HG03097 (cell line): Measurements from ENCODE around the gene NIPSNAP3A.

Experiments used
- ATAC-seq: cut with Tn5 transposase; IDR thresholded peaks from one replicate; pipeline ENCODE4 v1.9.1; 2021; ENCODE audit not compliant: unreplicated experiment, low FRiP score

Gene NIPSNAP3A

DNA sequence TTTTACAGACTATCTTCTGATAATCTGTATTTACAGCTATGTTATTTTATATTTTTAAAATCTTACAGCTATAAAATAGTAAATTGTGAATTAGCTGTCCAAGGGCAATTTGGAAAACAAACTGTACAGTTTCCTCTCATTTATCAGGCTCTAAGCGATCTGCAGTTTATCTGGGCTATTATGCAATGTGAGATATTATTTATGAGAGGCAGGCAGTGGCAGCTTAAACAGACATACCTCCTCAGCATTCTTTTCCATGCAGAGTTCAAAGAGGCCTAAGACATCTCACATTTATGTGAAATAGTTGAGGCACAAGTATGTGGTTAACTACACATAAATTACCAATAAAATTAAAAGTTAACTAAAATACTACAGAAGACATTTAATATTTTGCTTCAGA is 26.6 kb downstream of the NIPSNAP3A start:
- no peak for ATAC-seq

GRCh38 chr9:104774831-104775573 is 27.5 kb downstream of the NIPSNAP3A start:
- ATAC-seq: peak; percentile 86

- peak; percentile 62 for ATAC-seq
Measured at GRCh38 chr9:104775574-104775936, 28.1 kb downstream of the NIPSNAP3A start.

GRCh38 chr9:104775976-104776375 is 28.5 kb downstream of the NIPSNAP3A start:
- ATAC-seq: no peak

DNA sequence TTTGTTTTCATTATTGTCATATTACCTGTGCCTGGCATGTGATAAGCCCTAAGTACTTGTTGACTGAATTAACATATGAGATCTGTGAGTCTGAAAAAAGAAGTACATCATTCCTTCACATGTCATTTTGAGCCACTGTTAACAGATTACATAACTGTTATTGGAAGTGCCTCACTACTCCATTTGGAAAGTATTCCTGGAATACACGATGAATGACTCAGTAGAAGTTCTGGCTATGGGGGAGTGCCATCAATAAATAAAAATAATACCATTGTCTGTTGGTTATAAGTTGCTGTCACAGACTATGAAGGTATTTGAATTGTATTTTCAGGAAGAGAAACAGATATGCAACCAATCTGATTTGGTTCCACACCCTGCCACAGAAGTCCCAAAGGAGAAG is 29.3 kb downstream of the NIPSNAP3A start:
- ATAC-seq: no peak

DNA sequence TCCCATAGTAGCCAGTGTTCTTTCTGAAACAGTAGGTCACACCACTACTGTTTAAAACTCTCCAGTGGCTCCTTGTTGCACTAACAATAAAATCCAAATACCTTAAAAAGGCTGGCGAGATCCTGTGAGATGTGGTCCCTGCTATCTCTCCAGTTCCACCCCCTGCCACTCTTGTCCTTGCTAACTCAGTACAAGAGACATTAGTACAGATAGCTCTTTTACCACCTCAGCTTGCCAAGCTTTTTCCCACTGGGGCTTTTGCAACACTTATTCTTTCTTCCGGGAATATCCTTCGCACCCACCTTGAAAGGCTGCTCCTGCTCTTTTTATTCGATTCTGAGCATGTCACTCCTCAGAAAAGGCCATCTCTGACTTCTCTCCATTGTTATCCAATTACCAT is 31.3 kb downstream of the NIPSNAP3A start:
- ATAC-seq: no peak

- no peak for ATAC-seq
Measured at GRCh38 chr9:104779334-104779733, 31.9 kb downstream of the NIPSNAP3A start.

GRCh38 chr9:104779946-104780535 is 32.6 kb downstream of the NIPSNAP3A start:
- no peak for ATAC-seq

- ATAC-seq: no peak
Measured at GRCh38 chr9:104780796-104781395, 33.4 kb downstream of the NIPSNAP3A start.

DNA sequence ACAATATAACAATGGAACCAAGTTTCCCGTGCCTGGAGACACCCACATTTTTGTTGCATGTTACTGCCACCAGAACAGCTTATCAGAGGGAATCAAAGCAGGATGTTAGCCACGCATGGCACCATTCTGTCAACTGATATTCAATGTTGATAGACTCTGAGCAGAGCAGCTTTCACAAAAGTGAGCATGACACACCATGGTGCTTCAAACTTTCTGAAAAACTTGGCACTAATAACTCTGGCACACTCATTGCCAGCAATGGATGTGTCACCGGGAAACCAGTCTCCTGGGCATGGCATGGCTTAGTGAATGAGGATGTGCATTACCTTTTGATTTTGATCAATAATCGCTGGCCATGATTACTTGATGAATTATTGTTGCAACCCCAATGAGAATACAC is 36.1 kb downstream of the NIPSNAP3A start:
- no peak for ATAC-seq

DNA sequence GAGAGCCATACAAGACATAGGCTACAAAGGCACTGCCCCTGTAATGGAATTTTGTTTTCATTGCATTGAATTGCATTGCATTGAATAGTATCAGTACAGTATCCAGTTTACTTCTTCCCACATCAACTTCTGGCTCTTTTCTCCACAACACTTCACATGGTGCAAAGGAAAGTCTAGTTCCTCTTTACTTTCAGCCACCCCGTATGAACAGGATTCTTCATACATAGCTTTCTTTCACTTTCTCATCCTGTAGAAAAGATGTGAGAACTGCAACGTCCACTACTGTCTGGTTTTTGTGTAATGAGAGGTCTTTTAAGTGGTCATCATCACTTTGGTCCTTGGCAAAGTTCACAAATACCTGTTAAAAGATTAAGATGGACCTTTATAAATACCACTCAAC is 36.6 kb downstream of the NIPSNAP3A start:
- ATAC-seq: peak; percentile 69

DNA sequence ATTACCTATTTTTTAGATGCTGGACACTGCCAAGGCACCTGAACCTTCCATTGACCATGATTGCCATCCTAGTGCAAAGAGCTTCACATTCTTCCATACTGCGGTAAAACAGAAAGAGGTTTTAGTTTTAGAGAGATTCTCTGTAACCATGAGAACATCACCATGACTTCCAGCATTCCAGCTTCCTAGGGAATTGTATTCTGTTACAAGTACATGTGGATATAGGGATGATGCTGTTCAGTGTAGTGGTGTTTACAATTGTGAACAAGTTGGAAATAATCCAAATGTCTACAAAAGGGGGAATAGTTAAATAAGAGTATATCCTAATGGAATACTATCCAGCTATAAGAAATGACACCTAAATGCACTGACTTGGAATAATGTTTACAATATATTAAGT is 38.8 kb downstream of the NIPSNAP3A start:
- ATAC-seq: no peak

- no peak for ATAC-seq
Measured at GRCh38 chr9:104787306-104788015, 40.0 kb downstream of the NIPSNAP3A start.

- no peak for ATAC-seq
Measured at GRCh38 chr9:104788251-104788650, 40.8 kb downstream of the NIPSNAP3A start.

DNA sequence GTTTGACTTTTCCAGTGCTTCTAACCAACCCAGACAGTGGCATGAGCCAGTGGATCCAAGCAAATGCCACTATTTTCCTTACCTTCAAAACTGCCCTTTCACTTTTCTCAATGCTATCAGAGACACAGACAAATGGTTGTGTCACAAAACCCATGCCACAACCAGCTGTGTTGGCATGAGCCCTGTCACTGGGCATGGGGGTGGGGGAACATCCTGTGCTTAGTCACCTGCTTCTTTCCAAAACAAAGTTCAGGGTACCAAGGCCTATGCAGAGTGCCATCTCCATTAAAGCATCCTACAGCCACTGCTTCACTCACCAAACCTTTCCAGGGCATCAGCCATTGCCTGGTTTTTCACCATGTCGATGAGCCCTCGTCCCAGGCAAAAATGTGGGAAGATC is 46.6 kb downstream of the NIPSNAP3A start:
- ATAC-seq: no peak

GRCh38 chr9:104795082-104795481 is 47.6 kb downstream of the NIPSNAP3A start:
- no peak for ATAC-seq

DNA sequence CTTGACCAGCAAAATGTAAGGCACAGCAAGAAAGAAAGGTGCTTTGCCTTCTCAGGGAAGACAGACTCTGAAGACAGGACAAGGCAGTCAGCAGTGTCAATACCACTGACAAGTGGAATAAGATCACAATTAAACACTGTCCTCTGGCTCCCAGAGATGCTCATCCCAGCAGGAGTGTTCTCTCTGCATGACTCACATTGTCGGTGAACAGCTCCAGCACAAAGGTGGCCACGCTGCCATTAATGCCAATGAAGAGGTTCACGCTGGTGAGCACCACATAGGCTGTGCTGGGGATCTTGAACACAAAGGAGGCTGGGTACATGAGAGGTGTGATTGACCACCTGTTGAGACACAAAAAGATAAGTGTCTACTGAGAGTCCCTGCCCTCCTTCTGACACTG is 48.4 kb downstream of the NIPSNAP3A start:
- ATAC-seq: no peak

GRCh38 chr9:104798209-104798995 is 50.9 kb downstream of the NIPSNAP3A start:
- no peak for ATAC-seq

DNA sequence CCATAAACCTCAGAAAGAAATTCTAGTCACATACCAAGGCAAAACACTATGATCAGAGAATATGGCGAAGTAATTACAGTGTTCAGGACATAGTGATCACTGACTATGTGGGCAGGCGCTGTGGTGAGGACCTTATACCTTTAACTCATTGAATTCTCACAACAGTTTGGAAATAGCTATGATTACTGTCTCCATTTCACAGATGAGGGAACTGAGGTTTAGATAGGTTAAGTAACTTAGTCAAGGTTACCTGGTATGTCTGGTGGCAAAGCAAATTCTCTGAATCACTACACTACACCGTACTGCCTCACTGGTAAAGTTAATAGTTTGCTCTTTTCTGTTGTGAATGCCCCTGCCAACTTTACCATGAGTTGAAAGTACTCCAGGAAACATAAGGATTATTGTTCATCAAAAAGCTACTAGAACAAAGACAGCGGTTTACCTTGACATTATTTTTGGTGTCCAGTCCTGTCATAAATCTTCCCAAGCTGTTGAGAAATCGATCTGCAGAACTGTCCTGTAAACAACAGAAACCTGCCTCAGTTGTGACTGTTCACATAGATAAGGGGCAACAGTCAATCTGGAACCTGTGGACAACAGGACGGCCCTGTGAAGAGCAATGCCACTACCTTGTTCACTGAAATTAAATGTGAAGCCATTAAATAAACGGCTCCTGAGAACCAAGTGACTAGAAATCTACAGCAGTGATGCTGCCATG is 52.7 kb downstream of the NIPSNAP3A start:
- no peak for ATAC-seq

DNA sequence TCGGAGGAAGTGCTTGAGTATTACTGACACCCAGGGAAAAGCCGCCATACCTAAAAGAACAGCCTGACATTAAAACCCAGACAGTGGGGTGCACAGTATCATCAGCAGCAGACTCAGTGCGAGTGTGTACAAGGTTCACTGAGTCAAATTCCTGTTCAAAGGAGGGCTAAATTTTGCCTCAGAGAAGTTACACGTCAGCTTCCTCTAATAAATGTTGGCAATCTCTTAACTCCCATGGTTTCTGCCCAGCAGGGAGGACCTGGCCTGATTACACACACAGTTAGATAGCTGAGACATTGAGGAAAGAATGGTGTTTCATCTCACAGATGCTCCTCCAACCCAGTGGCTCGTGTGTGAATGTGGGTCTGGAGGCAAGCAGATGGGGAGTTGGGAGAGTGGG is 54.6 kb downstream of the NIPSNAP3A start:
- ATAC-seq: no peak
